B cell (primary cell): ENCODE data around the gene RNF220. TPM values are rescaled to one million over a fixed set of nuclear protein-coding genes. Genes with fewer than 3 reads are reported as not detected.
A peak's percentile ranks its signal among the peaks of the same experiment; 100 is the strongest.

Experiments
- ATAC-seq: fragments of 200-7000 bp; cut with Tn5 transposase; one replicate; pipeline ENCODE4 v1.10.0; 2021; ENCODE audit warnings: low read depth, mild to moderate bottlenecking, moderate number of reproducible peaks, moderate library complexity
- CTCF ChIA-PET: fragments of 350-600 bp; sonication (Branson Sonifier 250); formaldehyde crosslinking; loops from one replicate; lab custom pipeline; 2021; ENCODE audit warnings: antibody characterized with exemption, inconsistent platforms; lab: Charles Lee
- POLR2A ChIA-PET: fragments of 350-600 bp; sonication (Branson Sonifier 250); formaldehyde crosslinking; loops from one replicate; lab custom pipeline; 2021; ENCODE audit warnings: antibody characterized with exemption; lab: Charles Lee
- DNase-seq: peaks from one replicate; pipeline ENCODE4 v3.0.0; 2013
- H2AFZ ChIP-seq: 2 replicates; pipeline ENCODE4 v1.6.1; 2012; ENCODE audit warnings: mild to moderate bottlenecking, low read depth, low read length; ENCODE audit not compliant: insufficient read depth, poor library complexity, severe bottlenecking
- H3K27ac ChIP-seq, 2 donors: 1 replicate in 1 of 2; 2 replicates in 1 of 2; pipeline ENCODE4 v1.5.1; 2012 to 2013; ENCODE audit warnings: low read length in 2 of 2, mild to moderate bottlenecking in 2 of 2, moderate library complexity in 1 of 2
- H3K27me3 ChIP-seq, 4 experiments: fragments of 200-600 bp in 1 of 4; sonication (generic) in 1 of 4; replicated peaks in 1 of 4; 1 replicate in 2 of 4; 2 replicates in 2 of 4; pipeline versions ENCODE4 v1.6.1 to v1.7.0; 2013 to 2016; ENCODE audit warnings: low read length in 3 of 4, mild to moderate bottlenecking in 2 of 4, mixed read lengths in 1 of 4, moderate library complexity in 1 of 4; ENCODE audit not compliant: insufficient read depth in 4 of 4, control insufficient read depth in 3 of 4; ENCODE audit errors: control extremely low read depth in 1 of 4
- H3K36me3 ChIP-seq, 2 experiments: replicated peaks in 1 of 2; 1 replicate in 1 of 2; 2 replicates in 1 of 2; pipeline versions ENCODE4 v1.6.1 to v1.7.1; 2013; ENCODE audit warnings: low read length in 1 of 2; ENCODE audit not compliant: insufficient read depth in 2 of 2, control insufficient read depth in 1 of 2; ENCODE audit errors: control extremely low read depth in 1 of 2, extremely low read depth in 1 of 2
- H3K4me1 ChIP-seq, 2 donors: fragments of 200-600 bp in 1 of 2; sonication (generic) in 1 of 2; 1 replicate in 1 of 2; 2 replicates in 1 of 2; pipeline versions ENCODE4 v1.5.1 to v1.6.1; 2013 to 2017; ENCODE audit warnings: low read length in 2 of 2; ENCODE audit not compliant: control insufficient read depth in 2 of 2, insufficient read depth in 2 of 2
- H3K4me2 ChIP-seq: replicated peaks from 2 replicates; pipeline ENCODE3; 2012; ENCODE audit warnings: mild to moderate bottlenecking, low read depth, low read length; ENCODE audit not compliant: poor library complexity, severe bottlenecking
- H3K4me3 ChIP-seq, 5 experiments: fragments of 200-600 bp in 1 of 5; sonication (generic) in 1 of 5; 1 replicate in 3 of 5; 2 replicates in 2 of 5; pipeline versions ENCODE4 v1.5.1 to v1.7.0; 2011 to 2016; ENCODE audit warnings: low read length in 4 of 5, mild to moderate bottlenecking in 4 of 5, low read depth in 2 of 5, control low read depth in 1 of 5, moderate library complexity in 1 of 5; ENCODE audit not compliant: insufficient read depth in 1 of 5; ENCODE audit errors: control extremely low read depth in 1 of 5, extremely low read depth in 1 of 5
- H3K79me2 ChIP-seq: fragments of 200-600 bp; sonication (generic); one replicate; pipeline ENCODE4 v1.6.0; 2016; ENCODE audit warnings: low read length; ENCODE audit not compliant: control insufficient read depth, insufficient read depth
- H3K9ac ChIP-seq: fragments of 200-600 bp; sonication (generic); 2 replicates; pipeline ENCODE4 v1.6.1; 2017; ENCODE audit warnings: mild to moderate bottlenecking, low read length, moderate library complexity
- H3K9me3 ChIP-seq, 3 donors: one replicate each; pipeline versions ENCODE4 v1.6.1 to v1.7.1; 2013; ENCODE audit warnings: low read length in 2 of 3; ENCODE audit not compliant: control insufficient read depth in 2 of 3, insufficient read depth in 1 of 3; ENCODE audit errors: control extremely low read depth in 1 of 3
- H4K20me1 ChIP-seq: 2 replicates; pipeline ENCODE4 v1.6.0; 2012; ENCODE audit warnings: mild to moderate bottlenecking, low read length; ENCODE audit not compliant: insufficient read depth, control insufficient read depth, poor library complexity, severe bottlenecking
- H3K27ac Mint-ChIP-seq: one replicate; pipeline ENCODE4 v1.8.0; 2021; ENCODE audit warnings: mixed read lengths
- H3K27me3 Mint-ChIP-seq: one replicate; pipeline ENCODE4 v1.8.0; 2021; ENCODE audit warnings: mixed read lengths
- H3K4me1 Mint-ChIP-seq: one replicate; pipeline ENCODE4 v1.8.0; 2021; ENCODE audit warnings: mixed read lengths
- H3K4me3 Mint-ChIP-seq: one replicate; pipeline ENCODE4 v1.8.0; 2021; ENCODE audit warnings: mixed read lengths
- H3K9me3 Mint-ChIP-seq: one replicate; pipeline ENCODE4 v1.8.0; 2022; ENCODE audit warnings: mixed read lengths; ENCODE audit not compliant: insufficient read depth
- EZH2 ChIP-seq: IDR thresholded peaks from 2 replicates; pipeline ENCODE4 v1.6.1; 2012; ENCODE audit warnings: borderline replicate concordance, low read depth, mild to moderate bottlenecking, moderate library complexity, low read length; ENCODE audit not compliant: insufficient read depth, poor library complexity, severe bottlenecking
- WGBS: methylation state at CpG from one replicate; pipeline ENCODE4 v1.1.5; 2013; ENCODE audit warnings: missing lambda C conversion rate; ENCODE audit not compliant: insufficient coverage; 5-methylcytosine and 5-hydroxymethylcytosine counted together
- intact Hi-C: fragments of 100-400 bp; cut with micrococcal nuclease; formaldehyde crosslinking; loops from one replicate; pipeline ENCODE4 v1.10.0; 2022
- polyA plus RNA-seq: library from polyadenylated mRNA; depleted of rRNA; stranded (reverse); fragments of >200 nt; gene quantifications from 2 replicates; pipeline ENCODE4 v1.2.3, GENCODE V29; 2012
- total RNA-seq, 2 donors: library from RNA; stranded (reverse); fragments of 120-200 nt in 1 of 2; gene quantifications; 1 replicate in 1 of 2; 2 replicates in 1 of 2; pipeline versions ENCODE4 v1.2.3 to v1.2.4, GENCODE V29; 2013 to 2022
- TF ChIP-seq, protein P1 (sequence below): fragments of 200-600 bp; IDR thresholded peaks from one replicate; pipeline ENCODE4 v1.8.0; 2022; ENCODE audit warnings: antibody characterized with exemption, mild to moderate bottlenecking

The RNF220 gene
- total and polyA plus RNA-seq, 2 donors (not counting 1 experiment from before 2014, with no cell fraction given) = 115 to 141 TPM

DNA sequence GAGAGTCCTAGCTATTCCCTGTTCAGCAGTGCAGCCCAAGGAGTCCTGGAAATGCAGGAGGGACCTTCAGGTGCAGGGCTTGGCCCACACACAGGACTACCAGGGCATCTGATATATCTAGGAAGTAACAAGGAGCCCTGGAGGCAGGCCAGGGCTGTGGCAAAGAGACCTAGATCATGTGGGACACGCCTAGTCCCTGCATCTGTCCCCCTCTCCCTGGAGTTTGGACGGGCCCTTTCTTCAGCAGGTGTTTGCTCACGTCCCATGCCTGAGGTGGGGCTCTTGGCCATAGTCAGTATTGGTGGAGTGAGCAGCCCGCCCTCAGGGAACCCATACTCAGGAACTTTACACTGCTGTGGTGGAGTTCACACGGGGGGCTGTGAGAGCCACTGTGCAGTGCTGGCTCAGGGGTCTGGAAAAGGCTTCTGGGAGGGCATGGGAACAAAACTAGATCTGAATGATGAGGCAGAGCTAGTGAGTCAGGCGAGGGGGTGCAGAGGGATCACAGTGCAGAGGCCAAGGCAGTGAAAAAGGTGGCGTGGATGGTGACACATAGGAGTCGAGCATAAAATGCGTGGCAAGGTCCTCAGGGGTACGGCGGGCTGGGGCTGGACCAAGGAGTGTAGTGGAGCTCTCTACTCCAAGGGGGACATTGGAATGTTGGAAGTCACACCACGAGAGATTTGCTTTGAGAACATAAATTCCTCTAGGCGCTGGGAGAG, 243.6 kb downstream of the RNF220 start:
- peak overlapping the region; percentile 43 for H3K27ac Mint-ChIP-seq
- Histone ChIP-seq H3K4me2 (no peak overlapping the region), H3K4me3 (no peak overlapping the region), H3K27ac (no peak overlapping the region), H3K27me3 (no peaks in the 10 kb centered on the region), H3K9me3 (no peaks in the 10 kb centered on the region), H3K9ac (no peak overlapping the region), H4K20me1 (peaks cover 26% of the 10 kb centered on the region), H3K79me2 (no peaks in the 10 kb centered on the region), H3K36me3 (peaks cover 0 to 72% of the 10 kb centered on the region in 2 experiments), H3K4me1 (no peaks in the 10 kb centered on the region), H2AFZ (no peak overlapping the region)
- POLR2A ChIA-PET = no interaction called here
- TF ChIP-seq, protein P1, sequence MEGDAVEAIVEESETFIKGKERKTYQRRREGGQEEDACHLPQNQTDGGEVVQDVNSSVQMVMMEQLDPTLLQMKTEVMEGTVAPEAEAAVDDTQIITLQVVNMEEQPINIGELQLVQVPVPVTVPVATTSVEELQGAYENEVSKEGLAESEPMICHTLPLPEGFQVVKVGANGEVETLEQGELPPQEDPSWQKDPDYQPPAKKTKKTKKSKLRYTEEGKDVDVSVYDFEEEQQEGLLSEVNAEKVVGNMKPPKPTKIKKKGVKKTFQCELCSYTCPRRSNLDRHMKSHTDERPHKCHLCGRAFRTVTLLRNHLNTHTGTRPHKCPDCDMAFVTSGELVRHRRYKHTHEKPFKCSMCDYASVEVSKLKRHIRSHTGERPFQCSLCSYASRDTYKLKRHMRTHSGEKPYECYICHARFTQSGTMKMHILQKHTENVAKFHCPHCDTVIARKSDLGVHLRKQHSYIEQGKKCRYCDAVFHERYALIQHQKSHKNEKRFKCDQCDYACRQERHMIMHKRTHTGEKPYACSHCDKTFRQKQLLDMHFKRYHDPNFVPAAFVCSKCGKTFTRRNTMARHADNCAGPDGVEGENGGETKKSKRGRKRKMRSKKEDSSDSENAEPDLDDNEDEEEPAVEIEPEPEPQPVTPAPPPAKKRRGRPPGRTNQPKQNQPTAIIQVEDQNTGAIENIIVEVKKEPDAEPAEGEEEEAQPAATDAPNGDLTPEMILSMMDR = no peak
- no peak for TF ChIP-seq EZH2
- DNase-seq (no peak), ATAC-seq (no peak)
- no peaks in the 10 kb centered on the region for H3K27me3 Mint-ChIP-seq
- H3K4me1 Mint-ChIP-seq = no peaks in the 10 kb centered on the region
- H3K9me3 Mint-ChIP-seq = no peaks in the 10 kb centered on the region
- CTCF ChIA-PET = interaction anchor here (0.8 to 1.2 kb wide), 4 partner anchors 16 to 431 kb away, joined by 3 to 4 read pairs (median 3); no protein-coding TSS in a partner anchor
- 96% methylated on average over 13 of the region's 13 CpGs for WGBS
- no peak overlapping the region for H3K4me3 Mint-ChIP-seq
- intact Hi-C loops = no loop called here

DNA sequence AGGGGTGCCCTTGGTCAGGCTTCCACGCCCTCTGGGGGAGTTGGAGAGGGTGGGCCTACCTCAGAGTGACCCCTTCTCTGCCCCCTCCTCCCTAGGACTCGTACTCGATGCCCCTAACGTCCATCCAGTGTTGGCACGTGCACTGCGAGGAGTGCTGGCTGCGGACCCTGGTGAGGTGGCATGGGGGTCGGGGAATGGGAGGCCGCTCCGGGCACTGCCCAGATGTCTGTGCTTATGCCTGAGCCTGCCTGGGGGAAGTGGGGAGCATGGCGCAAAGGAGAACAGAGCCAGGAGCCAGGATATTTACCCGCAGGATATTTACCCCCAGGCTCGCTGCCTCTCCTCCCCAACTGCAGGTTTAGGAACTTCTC, 244.7 kb downstream of the RNF220 start:
- Mint-ChIP-seq H3K9me3 (no peaks in the 10 kb centered on the region), H3K27me3 (no peaks in the 10 kb centered on the region), H3K27ac (no peak overlapping the region), H3K4me3 (no peak overlapping the region), H3K4me1 (no peaks in the 10 kb centered on the region)
- DNase-seq = no peak
- TF ChIP-seq, protein P1 = no peak
- TF ChIP-seq EZH2 = no peak
- Histone ChIP-seq H3K27ac (no peak overlapping the region), H3K4me1 (no peaks in the 10 kb centered on the region), H3K36me3 (peaks cover 0 to 64% of the 10 kb centered on the region in 2 experiments), H4K20me1 (peaks cover 20% of the 10 kb centered on the region), H3K27me3 (no peaks in the 10 kb centered on the region), H3K9me3 (no peaks in the 10 kb centered on the region), H3K9ac (no peak overlapping the region), H3K79me2 (no peaks in the 10 kb centered on the region), H2AFZ (no peak overlapping the region), H3K4me2 (no peak overlapping the region), H3K4me3 (no peak overlapping the region)
- CTCF ChIA-PET = interaction anchor here (1.2 to 4.4 kb wide), 3 partner anchors 41 to 272 kb away, joined by 3 to 65 read pairs (median 4); no protein-coding TSS in a partner anchor
- 97% methylated on average over 11 of the region's 13 CpGs for WGBS
- POLR2A ChIA-PET = no interaction called here
- no peak for ATAC-seq
- intact Hi-C loops = no loop called here
